ENCODE measurements around the gene FLAD1.

FLAD1 gene

GRCh38 chr1:155018617-155019348 lies 35.6 kb downstream of the FLAD1 start:
- H3K27me3 ChIP-seq, result no peaks in the 10 kb centered on the region
- peaks cover 17% of the 10 kb centered on the region for H3K36me3 ChIP-seq
- H3K4me3 ChIP-seq (ENCODE audit: low read depth, low read length), result no peak overlapping the region
- no peak for DNase-seq
- no peaks in the 10 kb centered on the region for H3K9me3 ChIP-seq
- peaks cover 11% of the 10 kb centered on the region for H3K4me1 ChIP-seq
- TF ChIP-seq CTCF (IDR thresholded peaks at IDR 0.05; ENCODE audit: low read depth, low read length), result no peak

DNA sequence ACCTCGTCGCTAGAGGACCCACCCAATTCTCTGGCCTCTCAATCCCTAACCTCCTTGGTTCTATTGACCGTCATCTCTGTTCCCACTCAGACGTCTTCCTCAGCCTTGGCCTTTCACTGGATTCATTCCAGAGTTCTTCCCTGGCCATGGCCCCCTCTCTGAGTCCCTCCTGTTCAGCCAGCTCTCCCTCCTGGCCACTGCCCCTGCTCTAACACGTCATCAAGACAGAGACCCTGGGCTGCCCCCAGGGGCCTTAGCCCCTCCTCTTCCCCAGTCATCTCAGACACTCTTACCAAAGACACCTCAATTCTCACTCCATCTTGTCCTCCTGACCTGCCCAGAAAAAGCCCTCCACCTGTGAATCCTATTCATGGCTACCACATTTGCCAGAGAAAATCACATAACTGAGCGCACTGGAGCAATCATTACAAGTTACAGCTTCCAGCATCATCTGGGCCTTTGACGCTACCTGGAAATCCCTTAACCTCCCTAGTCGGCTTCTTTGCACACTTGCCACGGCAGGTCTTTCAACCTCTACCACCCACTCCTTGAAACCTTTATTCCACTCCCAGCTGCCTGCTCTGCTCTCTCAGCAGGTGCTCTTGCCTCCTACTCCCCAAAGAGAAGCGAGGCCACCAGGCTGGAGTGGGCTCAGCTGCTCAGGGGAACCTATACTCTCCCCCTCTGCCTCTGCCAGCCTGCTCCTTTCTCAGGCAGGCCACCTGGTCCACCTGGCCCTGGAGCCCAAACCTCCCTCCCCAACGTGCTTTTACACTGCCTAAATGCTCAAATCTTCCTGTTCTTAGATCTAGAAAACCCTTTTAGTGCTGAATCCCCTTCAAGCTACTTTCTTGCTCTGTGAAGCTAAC lies 36.5 kb downstream of the FLAD1 start:
- Histone ChIP-seq H3K27me3 (no peaks in the 10 kb centered on the region), H3K4me1 (peaks cover 11% of the 10 kb centered on the region), H3K9me3 (no peaks in the 10 kb centered on the region), H3K4me3 (ENCODE audit: low read depth, low read length) (no peak overlapping the region), H3K36me3 (peaks cover 16% of the 10 kb centered on the region)
- DNase-seq, result no peak
- no peak for TF ChIP-seq CTCF (IDR thresholded peaks at IDR 0.05; ENCODE audit: low read depth, low read length)

DNA sequence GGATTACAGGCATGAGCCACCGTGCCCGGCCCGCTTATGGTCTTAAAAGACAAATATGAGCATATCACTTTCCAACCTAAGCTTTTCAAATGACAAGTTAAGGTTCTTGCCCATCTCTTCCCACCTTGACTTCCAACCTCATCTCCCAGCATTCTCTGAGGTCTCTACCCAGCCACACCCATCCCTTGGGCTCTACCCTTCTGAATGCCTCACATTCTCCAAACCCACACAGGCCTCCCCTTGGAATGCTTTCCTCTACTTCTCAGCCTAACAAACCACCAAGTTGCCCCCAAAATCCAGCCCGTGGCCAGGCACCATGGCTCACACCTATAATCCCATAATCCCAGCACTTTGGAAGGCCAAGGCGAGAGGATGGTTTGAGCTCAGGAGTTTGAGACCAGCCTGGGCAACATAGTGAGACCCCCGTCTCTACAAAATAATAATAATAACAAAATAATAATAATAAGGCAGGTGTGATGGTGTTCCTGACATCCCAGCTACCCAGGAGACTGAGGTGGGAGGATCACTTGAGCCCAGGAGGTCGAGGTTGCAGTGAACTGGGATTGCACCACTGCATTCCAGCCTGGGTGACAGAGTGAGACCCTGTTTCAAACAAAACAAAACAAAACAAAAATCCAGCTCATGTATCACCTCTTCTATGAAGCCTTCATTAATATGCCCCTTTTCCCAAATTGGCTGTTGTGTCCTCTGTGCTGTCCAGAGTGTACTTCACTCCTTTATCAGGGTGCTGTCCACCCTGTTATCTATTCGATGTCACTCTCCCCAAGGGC lies 39.2 kb downstream of the FLAD1 start:
- Histone ChIP-seq H3K9me3 (no peaks in the 10 kb centered on the region), H3K36me3 (no peaks in the 10 kb centered on the region)

DNA sequence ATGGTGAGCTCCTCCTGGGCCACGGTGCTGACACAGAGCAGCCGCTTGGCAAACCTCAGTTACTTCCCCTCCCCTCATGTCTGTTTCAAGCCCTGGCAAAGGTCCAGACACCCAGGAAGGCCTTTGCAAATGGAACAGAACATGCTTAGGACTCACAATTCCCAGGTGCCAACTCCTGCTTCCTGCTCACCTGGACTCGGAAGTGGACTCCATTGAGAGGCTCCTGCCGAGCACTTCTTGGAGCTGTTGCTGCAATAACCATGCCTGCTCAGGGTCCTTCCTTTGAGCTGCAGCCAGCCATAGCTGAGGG lies 39.7 kb downstream of the FLAD1 start:
- H3K36me3 ChIP-seq, result no peaks in the 10 kb centered on the region
- no peak for DNase-seq
- no peak overlapping the region for H3K4me3 ChIP-seq (ENCODE audit: low read depth, low read length)
- H3K9me3 ChIP-seq, result no peaks in the 10 kb centered on the region
- TF ChIP-seq CTCF (IDR thresholded peaks at IDR 0.05; ENCODE audit: low read depth, low read length), result no peak
- no peaks in the 10 kb centered on the region for H3K27me3 ChIP-seq
- H3K4me1 ChIP-seq, result peaks cover 2% of the 10 kb centered on the region; the same call in 1 of the 2 replicates

More for the DNA sequence above, 39.2 kb downstream of the FLAD1 start:
- Histone ChIP-seq H3K4me3 (ENCODE audit: low read depth, low read length) (no peak overlapping the region), H3K27me3 (no peaks in the 10 kb centered on the region), H3K4me1 (peaks cover 5% of the 10 kb centered on the region; the same call in 1 of the 2 replicates)
- no peak for DNase-seq
- no peak for TF ChIP-seq CTCF (IDR thresholded peaks at IDR 0.05; ENCODE audit: low read depth, low read length)

DNA sequence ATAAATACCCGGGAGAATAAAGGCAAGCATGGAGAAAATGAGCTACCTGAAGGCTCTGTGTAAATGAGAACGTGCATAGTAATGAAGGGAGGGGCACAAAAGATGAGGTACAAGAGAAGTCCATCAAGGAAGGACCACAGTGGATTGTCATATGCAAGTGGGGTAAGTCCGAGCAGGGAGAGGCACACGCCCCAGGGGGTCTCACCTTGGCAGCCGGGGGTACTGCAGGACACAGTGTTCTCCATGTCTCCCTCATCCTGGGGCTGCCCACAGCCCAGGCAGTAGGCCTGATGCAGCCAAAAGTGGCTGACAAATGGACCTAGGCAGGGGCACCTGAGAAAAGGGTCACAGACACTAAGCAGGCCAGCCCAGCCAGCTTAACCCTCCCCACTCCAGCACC lies 40.5 kb downstream of the FLAD1 start:
- Histone ChIP-seq H3K9me3 (no peaks in the 10 kb centered on the region), H3K4me3 (ENCODE audit: low read depth, low read length) (no peak overlapping the region), H3K36me3 (no peaks in the 10 kb centered on the region), H3K4me1 (no peaks in the 10 kb centered on the region), H3K27me3 (no peaks in the 10 kb centered on the region)
- TF ChIP-seq CTCF (IDR thresholded peaks at IDR 0.05; ENCODE audit: low read depth, low read length), result no peak
- no peak for DNase-seq

All from BE2C (cell line).